Activated CD4-positive, alpha-beta T cell treated with anti-CD3 and anti-CD28 coated beads, Interleukin-2, amount 10 ng/mL, durations not matched to agents 7 days and 5 days (primary cell): Measurements from ENCODE around the gene TACC2. TPM values are rescaled to one million over a fixed set of nuclear protein-coding genes. Genes with fewer than 3 reads are reported as not detected.

ENCODE experiments used
- CTCF ChIA-PET: fragments of 350-600 bp; sonication (Branson Sonifier 250); formaldehyde crosslinking; loops from one replicate; lab custom pipeline; 2021; ENCODE audit warnings: antibody characterized with exemption; lab: Charles Lee
- POLR2A ChIA-PET: fragments of 350-600 bp; sonication (Branson Sonifier 250); formaldehyde crosslinking; loops from one replicate; lab custom pipeline; 2021; ENCODE audit warnings: antibody characterized with exemption; lab: Charles Lee
- DNase-seq: peaks from one replicate; pipeline ENCODE4 v3.0.0-alpha.2; 2020
- H3K27ac Mint-ChIP-seq: one replicate; pipeline ENCODE4 v1.8.0; 2021; ENCODE audit warnings: mild to moderate bottlenecking, moderate library complexity, mixed read lengths
- H3K27me3 Mint-ChIP-seq: one replicate; pipeline ENCODE4 v1.8.0; 2021; ENCODE audit warnings: mixed read lengths
- H3K36me3 Mint-ChIP-seq: one replicate; pipeline ENCODE4 v1.8.0; 2021; ENCODE audit warnings: low read depth, mixed read lengths
- H3K4me1 Mint-ChIP-seq: one replicate; pipeline ENCODE4 v1.8.0; 2021; ENCODE audit warnings: mixed read lengths
- H3K4me3 Mint-ChIP-seq: one replicate; pipeline ENCODE4 v1.8.0; 2021; ENCODE audit warnings: mild to moderate bottlenecking, moderate library complexity, mixed read lengths
- H3K9me3 Mint-ChIP-seq: one replicate; pipeline ENCODE4 v1.8.0; 2021; ENCODE audit warnings: mixed read lengths
- total RNA-seq, 2 experiments: library from RNA; stranded (reverse); gene quantifications; one replicate each; pipeline ENCODE4 v1.2.3, GENCODE V29; 2021

Gene TACC2
- total RNA-seq, 2 experiments from 2014 or later: not detected

GRCh38 chr10:122245897-122246296 is 256.9 kb downstream of the TACC2 start:
- no peak for DNase-seq
- H3K36me3 Mint-ChIP-seq: no peaks in the 10 kb centered on the region

DNA sequence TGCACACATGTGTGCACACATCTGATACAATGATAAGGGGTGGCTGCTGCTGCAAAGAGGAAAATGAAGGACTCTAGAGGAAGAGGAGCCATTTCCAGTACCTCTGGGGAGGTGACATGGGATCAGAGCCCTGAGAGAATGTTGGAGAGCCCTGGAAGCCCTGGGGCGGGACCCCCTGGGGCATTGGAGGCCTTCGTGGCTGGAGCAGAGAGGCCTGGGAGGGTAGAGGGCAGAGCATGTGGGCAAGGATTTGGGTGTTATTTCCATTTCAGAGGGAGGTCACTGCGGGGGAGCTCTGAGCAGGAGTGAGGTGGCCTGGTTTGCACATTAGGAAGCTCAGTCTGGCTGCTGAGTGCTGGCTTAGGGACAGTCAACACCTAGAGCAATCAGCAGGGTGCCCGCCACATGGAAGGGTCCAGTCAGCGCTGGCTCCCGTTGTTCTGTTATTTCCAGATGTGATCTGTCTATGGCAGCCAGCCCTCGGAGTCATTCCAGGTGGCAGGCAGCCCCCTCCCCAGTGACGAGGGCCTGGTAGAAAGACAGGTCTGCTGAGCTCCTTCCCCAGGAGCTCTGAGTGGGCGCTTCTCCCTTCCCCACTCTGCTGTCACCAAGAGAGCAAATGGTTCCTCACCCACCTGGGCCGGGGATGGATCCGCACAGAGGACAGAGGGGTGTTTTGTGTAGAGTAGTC is 258.0 kb downstream of the TACC2 start:
- DNase-seq: no peak

More at GRCh38 chr10:122245897-122246296, 256.9 kb downstream of the TACC2 start:
- H3K27me3 Mint-ChIP-seq: no peaks in the 10 kb centered on the region
- H3K27ac Mint-ChIP-seq: no peak overlapping the region
- ChIA-PET CTCF (no interaction called here), POLR2A (no interaction called here)
- H3K9me3 Mint-ChIP-seq: no peaks in the 10 kb centered on the region
- H3K4me1 Mint-ChIP-seq: no peaks in the 10 kb centered on the region
- no peak overlapping the region for H3K4me3 Mint-ChIP-seq

DNA sequence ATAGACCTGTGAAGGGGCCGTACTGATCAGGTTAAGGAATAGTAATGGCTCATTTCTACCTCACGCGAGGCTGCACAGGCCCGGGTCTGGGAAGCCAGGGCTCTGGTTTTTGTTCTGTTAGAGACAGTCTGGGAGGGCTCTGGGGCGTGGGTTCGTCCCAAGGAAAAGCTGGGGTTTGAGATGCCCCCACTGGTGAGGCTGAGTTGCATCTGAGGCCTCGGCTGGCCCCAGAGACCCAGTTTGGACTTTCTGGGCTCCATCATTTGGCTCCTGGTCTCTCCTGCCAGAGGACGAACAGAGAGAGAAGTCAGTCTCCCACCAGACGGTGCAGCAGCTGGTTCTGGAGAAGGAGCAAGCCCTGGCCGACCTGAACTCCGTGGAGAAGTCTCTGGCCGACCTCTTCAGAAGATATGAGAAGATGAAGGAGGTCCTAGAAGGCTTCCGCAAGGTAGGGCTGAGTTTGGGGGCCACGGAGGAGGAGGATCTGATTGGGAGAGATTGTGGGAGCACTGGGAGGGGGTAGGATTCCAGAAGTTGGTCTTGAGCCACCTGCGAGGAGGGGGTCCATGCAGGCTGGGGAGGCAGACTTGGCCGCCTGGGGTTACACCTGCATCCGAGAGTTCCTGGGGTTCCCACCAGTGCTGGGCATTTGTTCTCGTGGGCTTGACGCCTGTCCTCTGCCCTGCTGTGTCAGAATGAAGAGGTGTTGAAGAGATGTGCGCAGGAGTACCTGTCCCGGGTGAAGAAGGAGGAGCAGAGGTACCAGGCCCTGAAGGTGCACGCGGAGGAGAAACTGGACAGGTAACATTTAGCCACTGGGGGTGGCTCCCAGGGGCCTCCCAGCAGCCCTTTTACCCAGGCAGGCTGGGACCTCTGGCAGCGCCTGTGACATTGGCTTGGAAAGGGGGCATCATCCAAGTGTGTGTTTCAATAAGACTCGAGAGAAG is 259.7 kb downstream of the TACC2 start:
- ChIA-PET POLR2A (no interaction called here), CTCF (interaction anchor here (0.7 to 1.3 kb wide), 2 partner anchors 10 kb away, joined by 3 read pairs; no protein-coding TSS in a partner anchor)
- Mint-ChIP-seq H3K27me3 (no peaks in the 10 kb centered on the region), H3K4me1 (no peaks in the 10 kb centered on the region), H3K9me3 (no peaks in the 10 kb centered on the region), H3K27ac (no peak overlapping the region), H3K4me3 (no peak overlapping the region), H3K36me3 (no peaks in the 10 kb centered on the region)
- no peak for DNase-seq

More for the DNA sequence above, 258.0 kb downstream of the TACC2 start:
- Mint-ChIP-seq H3K36me3 (no peaks in the 10 kb centered on the region), H3K4me3 (no peak overlapping the region), H3K4me1 (no peaks in the 10 kb centered on the region), H3K27me3 (no peaks in the 10 kb centered on the region), H3K27ac (no peak overlapping the region), H3K9me3 (no peaks in the 10 kb centered on the region)
- ChIA-PET POLR2A (no interaction called here), CTCF (interaction anchor here (1.2 to 1.3 kb wide), 2 partner anchors 8 to 38 kb away, joined by 3 read pairs; no protein-coding TSS in a partner anchor)

GRCh38 chr10:122249303-122249850 is 260.4 kb downstream of the TACC2 start:
- no peak for DNase-seq
- H3K4me1 Mint-ChIP-seq: no peaks in the 10 kb centered on the region
- POLR2A ChIA-PET: no interaction called here
- no peaks in the 10 kb centered on the region for H3K36me3 Mint-ChIP-seq
- H3K27ac Mint-ChIP-seq: no peak overlapping the region
- no peaks in the 10 kb centered on the region for H3K9me3 Mint-ChIP-seq
- no peak overlapping the region for H3K4me3 Mint-ChIP-seq
- CTCF ChIA-PET: no interaction called here
- H3K27me3 Mint-ChIP-seq: no peaks in the 10 kb centered on the region

DNA sequence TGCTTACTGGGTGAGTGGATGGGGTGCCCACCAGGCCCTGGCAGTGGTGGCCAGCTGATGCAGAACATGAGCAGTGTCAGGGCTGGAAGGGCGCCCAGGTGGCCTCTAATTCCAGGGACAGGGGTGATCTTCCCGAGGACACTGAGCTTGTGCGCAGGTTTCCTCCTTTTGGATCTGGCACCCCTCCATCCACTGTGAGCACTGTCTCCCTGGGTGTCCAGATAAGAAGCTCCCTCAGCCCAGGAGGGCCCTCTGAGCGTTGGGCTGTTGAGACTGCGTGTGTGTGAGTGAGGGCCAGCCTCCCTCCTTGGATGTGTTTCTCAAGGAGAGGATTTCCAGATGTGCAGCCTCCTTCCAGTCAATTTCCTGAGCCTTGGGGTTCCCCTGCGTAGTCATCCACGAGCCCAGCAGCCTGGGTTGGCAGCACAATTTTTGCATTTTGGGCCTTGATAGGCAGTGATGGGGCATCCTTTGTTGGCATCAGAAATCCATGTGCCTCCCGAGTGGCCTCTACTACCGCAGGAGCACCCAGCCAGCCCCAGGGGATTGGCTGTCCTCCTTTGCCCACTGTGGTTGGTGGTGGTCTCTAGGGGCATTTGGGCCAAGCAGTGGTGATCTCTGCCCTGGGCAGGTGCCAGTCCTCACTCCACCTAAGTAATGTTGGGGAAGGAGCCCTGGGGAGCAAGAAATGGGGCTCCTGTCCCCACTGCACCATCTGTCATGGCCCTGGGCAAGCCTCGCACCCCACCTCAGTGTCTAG is 261.2 kb downstream of the TACC2 start:
- H3K27me3 Mint-ChIP-seq: no peaks in the 10 kb centered on the region
- no peak overlapping the region for H3K27ac Mint-ChIP-seq
- DNase-seq: no peak
- no peaks in the 10 kb centered on the region for H3K36me3 Mint-ChIP-seq
- no peaks in the 10 kb centered on the region for H3K9me3 Mint-ChIP-seq
- H3K4me1 Mint-ChIP-seq: no peaks in the 10 kb centered on the region
- ChIA-PET POLR2A (no interaction called here), CTCF (no interaction called here)
- H3K4me3 Mint-ChIP-seq: no peak overlapping the region

GRCh38 chr10:122251459-122252255 is 262.7 kb downstream of the TACC2 start:
- no peak overlapping the region for H3K4me3 Mint-ChIP-seq
- no peaks in the 10 kb centered on the region for H3K27me3 Mint-ChIP-seq
- H3K27ac Mint-ChIP-seq: no peak overlapping the region
- ChIA-PET CTCF (interaction anchor here (0.6 to 0.8 kb wide), 3 partner anchors 12 to 1226 kb away, joined by 3 to 4 read pairs (median 4); no protein-coding TSS in a partner anchor), POLR2A (no interaction called here)
- no peaks in the 10 kb centered on the region for H3K4me1 Mint-ChIP-seq
- no peaks in the 10 kb centered on the region for H3K36me3 Mint-ChIP-seq
- H3K9me3 Mint-ChIP-seq: no peaks in the 10 kb centered on the region
- DNase-seq: no peak

GRCh38 chr10:122252805-122253204 is 263.8 kb downstream of the TACC2 start:
- H3K9me3 Mint-ChIP-seq: no peaks in the 10 kb centered on the region
- H3K27me3 Mint-ChIP-seq: no peaks in the 10 kb centered on the region
- CTCF ChIA-PET: no interaction called here
- no peaks in the 10 kb centered on the region for H3K36me3 Mint-ChIP-seq
- POLR2A ChIA-PET: no interaction called here
- no peak overlapping the region for H3K4me3 Mint-ChIP-seq
- no peaks in the 10 kb centered on the region for H3K4me1 Mint-ChIP-seq
- H3K27ac Mint-ChIP-seq: no peak overlapping the region
- DNase-seq: no peak

DNA sequence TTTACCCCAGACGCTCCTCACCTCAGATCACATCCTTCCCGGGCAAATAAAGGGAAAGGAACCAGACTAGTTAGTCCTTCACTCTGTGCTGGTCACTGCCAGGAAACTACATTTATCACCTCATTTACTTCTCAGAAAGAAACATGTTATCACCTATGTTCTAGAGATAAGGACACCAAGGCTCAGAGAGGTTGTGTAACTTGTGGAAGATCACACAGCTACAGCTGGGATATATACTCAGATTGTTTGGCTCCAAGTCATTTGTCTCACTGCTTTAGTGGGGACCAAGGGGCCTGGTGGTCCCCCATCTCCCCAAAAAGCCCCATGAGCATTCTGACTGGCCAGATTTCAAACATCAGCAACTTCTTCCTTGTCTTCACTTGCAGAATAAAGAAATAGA is 264.6 kb downstream of the TACC2 start:
- Mint-ChIP-seq H3K9me3 (no peaks in the 10 kb centered on the region), H3K4me1 (no peaks in the 10 kb centered on the region), H3K27ac (no peak overlapping the region), H3K27me3 (no peaks in the 10 kb centered on the region), H3K36me3 (no peaks in the 10 kb centered on the region), H3K4me3 (no peak overlapping the region)
- ChIA-PET POLR2A (no interaction called here), CTCF (no interaction called here)
- no peak for DNase-seq

DNA sequence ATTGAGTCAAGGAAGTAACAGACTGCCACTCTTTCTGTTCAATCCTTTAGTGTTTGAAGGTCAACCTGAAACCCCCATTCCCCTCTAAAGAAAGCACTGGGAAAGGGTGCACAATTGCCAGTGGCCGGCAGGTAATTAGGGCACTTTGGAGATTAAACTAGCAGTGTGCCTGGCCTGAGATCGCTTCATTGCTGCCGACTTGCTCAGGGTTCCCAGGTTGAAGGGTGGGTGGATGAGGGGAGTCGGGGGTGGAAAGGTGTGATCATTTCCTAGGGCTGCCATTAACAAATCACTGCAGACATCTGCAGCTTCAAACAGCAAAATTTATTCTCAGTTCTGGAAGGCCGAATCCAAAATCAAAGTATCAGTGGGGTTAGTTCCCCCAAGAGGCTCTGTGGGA is 265.9 kb downstream of the TACC2 start:
- DNase-seq: no peak
- no peaks in the 10 kb centered on the region for H3K4me1 Mint-ChIP-seq
- no peak overlapping the region for H3K4me3 Mint-ChIP-seq
- H3K27ac Mint-ChIP-seq: no peak overlapping the region
- CTCF ChIA-PET: no interaction called here
- no peaks in the 10 kb centered on the region for H3K36me3 Mint-ChIP-seq
- H3K27me3 Mint-ChIP-seq: peaks cover 3% of the 10 kb centered on the region
- H3K9me3 Mint-ChIP-seq: no peaks in the 10 kb centered on the region
- POLR2A ChIA-PET: no interaction called here

- CTCF ChIA-PET: no interaction called here
- H3K27ac Mint-ChIP-seq: no peak overlapping the region
- no peak overlapping the region for H3K4me3 Mint-ChIP-seq
- no peaks in the 10 kb centered on the region for H3K4me1 Mint-ChIP-seq
- no peaks in the 10 kb centered on the region for H3K36me3 Mint-ChIP-seq
- H3K27me3 Mint-ChIP-seq: peaks cover 5% of the 10 kb centered on the region
- H3K9me3 Mint-ChIP-seq: no peaks in the 10 kb centered on the region
- no peak for DNase-seq
- POLR2A ChIA-PET: no interaction called here
These were observed 266.7 kb downstream of the TACC2 start for GRCh38 chr10:122255509-122256301.

DNA sequence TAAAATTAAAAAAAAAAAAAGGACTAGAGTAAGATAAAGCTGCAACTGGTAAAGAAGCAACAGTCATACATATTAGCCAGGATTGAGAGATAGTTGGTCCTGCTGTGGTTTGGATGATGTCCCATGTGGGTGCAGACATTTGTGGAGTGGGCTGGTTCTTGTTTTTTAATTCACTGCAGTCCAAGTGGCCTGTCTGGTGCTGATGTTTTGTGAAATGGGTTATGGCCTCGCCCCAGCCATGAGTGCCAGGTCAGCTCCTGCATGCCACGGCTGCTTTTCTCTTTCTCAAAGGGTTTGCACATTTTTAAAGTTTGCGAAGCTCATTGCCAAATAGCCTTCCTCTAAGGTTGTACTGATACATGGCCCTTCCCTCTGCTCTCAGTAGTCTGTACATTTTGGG is 268.1 kb downstream of the TACC2 start:
- POLR2A ChIA-PET: no interaction called here

More for the DNA sequence above, 268.1 kb downstream of the TACC2 start:
- CTCF ChIA-PET: interaction anchor here (2.5 kb wide), 1 partner anchor 11 kb away, joined by 7 read pairs; no protein-coding TSS in a partner anchor
- Mint-ChIP-seq H3K27me3 (peaks cover 5% of the 10 kb centered on the region), H3K36me3 (no peaks in the 10 kb centered on the region), H3K9me3 (peaks cover 2% of the 10 kb centered on the region), H3K4me1 (no peaks in the 10 kb centered on the region), H3K27ac (no peak overlapping the region), H3K4me3 (no peak overlapping the region)
- DNase-seq: no peak
